ENCODE measurements around the gene HAGHL. TPM values are rescaled to one million over a fixed set of nuclear protein-coding genes. Genes with fewer than 3 reads are reported as not detected.

The HAGHL gene
- total RNA-seq, 1 donor from 2014 or later = 8.9 TPM

DNA sequence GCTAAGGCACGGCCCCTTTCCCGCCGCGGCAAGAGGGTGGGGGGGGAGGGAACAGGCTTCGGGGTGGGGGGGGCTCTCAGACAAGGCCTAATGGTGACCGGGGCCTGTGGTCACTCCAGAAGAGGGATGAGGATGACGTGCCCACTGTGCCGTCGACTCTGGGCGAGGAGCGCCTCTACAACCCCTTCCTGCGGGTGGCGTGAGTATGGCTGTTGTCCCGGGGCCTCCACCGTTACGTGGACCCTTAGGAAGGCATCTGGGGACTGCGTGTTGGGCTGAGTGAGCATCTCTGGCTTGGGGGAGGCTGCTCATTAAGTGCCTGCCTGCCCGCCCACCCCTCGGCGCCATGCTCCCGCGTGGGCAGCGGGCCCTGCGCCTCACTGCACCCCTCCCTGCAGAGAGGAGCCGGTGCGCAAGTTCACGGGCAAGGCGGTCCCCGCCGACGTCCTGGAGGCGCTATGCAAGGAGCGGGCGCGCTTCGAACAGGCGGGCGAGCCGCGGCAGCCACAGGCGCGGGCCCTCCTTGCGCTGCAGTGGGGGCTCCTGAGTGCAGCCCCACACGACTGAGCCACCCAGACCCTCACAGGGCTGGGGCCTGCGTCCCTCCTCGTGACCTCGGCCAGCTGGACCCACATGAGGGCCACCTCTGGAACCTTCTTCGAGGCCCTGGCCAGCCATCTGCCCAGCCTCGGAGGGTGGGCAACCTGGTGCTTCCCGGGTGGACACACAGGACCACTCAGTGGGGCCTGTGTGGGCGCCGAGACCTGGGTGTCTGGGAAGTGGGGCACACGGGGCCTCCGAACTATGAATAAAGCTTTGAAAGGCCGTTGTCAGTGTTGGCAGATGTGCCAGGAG, 2.2 kb downstream of the HAGHL start:
- peaks cover 8% of the 10 kb centered on the region for H3K36me3 ChIP-seq
- intact Hi-C loops (cut with DNase I) = no loop called here
- DNase-seq = peak; percentile 67
- H3K4me1 ChIP-seq = peaks cover 20% of the 10 kb centered on the region
- no peak for ATAC-seq
- H3K9me3 ChIP-seq = no peaks in the 10 kb centered on the region
- no peak overlapping the region for H3K4me3 ChIP-seq
- H3K27me3 ChIP-seq = peaks cover 16% of the 10 kb centered on the region
- TF ChIP-seq, protein P1, sequence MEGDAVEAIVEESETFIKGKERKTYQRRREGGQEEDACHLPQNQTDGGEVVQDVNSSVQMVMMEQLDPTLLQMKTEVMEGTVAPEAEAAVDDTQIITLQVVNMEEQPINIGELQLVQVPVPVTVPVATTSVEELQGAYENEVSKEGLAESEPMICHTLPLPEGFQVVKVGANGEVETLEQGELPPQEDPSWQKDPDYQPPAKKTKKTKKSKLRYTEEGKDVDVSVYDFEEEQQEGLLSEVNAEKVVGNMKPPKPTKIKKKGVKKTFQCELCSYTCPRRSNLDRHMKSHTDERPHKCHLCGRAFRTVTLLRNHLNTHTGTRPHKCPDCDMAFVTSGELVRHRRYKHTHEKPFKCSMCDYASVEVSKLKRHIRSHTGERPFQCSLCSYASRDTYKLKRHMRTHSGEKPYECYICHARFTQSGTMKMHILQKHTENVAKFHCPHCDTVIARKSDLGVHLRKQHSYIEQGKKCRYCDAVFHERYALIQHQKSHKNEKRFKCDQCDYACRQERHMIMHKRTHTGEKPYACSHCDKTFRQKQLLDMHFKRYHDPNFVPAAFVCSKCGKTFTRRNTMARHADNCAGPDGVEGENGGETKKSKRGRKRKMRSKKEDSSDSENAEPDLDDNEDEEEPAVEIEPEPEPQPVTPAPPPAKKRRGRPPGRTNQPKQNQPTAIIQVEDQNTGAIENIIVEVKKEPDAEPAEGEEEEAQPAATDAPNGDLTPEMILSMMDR (IDR thresholded peaks at IDR 0.05) = no peak
- no peak overlapping the region for H3K27ac ChIP-seq

DNA sequence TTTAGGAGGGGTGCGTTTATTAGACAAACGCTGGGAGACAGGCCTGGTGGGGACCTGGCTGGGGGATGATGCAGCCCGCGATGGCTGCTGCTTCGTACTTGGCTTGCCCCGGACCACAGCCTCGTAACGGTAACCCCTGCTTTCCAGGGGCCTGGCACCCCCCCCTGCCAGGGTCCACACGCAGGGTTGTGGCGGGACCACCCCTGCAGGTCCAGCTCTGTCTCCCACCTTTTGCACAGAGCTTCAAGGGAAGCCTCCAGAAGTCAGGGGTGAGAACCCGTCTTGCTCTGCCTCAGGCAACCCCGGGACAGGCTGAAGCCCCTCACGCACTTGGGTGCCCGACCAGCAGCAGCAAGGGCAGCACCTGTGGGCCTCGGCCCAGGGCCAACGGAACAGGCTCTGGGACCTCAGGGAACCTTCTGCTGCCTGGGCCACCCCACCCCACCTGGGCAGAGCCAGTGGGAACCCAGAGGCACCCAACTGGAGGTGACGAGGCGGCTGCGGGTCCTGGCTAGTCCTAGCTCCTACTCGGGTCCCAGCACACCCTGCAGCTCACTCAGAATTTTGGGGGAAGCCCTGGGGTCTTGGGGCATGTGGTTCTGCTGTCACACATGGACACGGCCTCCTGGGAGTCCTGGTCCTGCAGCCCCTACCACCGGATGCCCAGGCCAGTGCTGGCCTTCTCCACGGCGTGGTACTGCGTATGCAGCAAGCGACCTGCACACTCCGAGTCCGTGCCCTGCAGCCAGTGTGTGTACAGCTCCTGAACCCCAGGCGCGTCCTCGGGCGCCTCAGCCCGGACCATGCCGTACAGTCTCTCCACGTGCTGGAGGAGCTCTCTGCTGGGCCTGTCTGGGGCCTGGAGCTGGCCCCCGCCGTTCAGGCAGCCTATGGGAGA, 3.1 kb downstream of the HAGHL start:
- Histone ChIP-seq H3K27ac (no peak overlapping the region), H3K4me1 (peaks cover 20% of the 10 kb centered on the region), H3K9me3 (no peaks in the 10 kb centered on the region), H3K36me3 (peaks cover 8% of the 10 kb centered on the region), H3K27me3 (peaks cover 16% of the 10 kb centered on the region), H3K4me3 (no peak overlapping the region)
- intact Hi-C loops (cut with DNase I) = no loop called here
- DNase-seq (peak; percentile 65), ATAC-seq (no peak)
- TF ChIP-seq, protein P1 (IDR thresholded peaks at IDR 0.05) = no peak

DNA sequence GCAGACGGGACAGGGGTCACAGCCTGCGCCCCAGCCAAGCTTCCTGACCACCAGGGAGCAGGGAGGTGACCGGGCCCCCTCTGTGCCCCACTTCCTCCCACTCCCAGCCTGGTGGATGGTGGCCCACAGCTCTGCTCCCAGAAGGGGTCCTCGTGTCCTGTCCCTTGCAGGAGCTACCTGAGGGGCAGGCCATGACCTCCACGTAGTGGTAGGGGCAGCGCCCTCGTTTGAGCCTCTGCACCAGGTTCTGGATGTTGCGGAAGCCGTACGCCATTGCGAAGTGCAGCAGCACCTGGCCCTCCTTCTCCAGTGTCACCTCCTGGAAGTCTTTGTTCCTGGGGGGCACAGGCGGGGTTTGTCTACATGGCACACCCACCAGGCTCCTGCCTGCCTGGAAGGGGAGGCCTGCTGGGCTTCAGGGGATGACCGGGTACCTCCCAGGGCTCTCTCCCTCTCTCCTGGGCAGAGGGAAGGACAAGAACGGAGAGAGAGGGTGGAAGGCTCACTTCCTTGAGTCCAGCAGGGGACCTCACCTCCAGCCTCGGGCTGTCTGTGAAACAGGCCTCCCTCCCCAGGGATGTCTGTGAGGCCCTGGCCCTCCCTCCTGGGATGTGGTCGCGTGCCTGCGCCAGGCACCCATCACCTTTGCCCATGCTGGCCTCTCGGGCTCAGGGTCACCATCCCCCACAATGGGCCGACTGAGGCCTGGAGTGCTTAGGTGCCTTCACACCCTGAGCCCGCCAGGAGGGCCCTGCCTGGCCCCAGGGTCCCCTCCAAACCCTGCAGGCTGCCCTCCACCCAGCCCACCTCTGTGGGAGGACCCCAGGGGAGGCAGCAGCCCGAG, 4.0 kb downstream of the HAGHL start:
- TF ChIP-seq, protein P1 (IDR thresholded peaks at IDR 0.05) = no peak
- H3K9me3 ChIP-seq = no peaks in the 10 kb centered on the region
- H3K4me1 ChIP-seq = peaks cover 20% of the 10 kb centered on the region
- no peak overlapping the region for H3K4me3 ChIP-seq
- peaks cover 16% of the 10 kb centered on the region for H3K27me3 ChIP-seq
- peaks cover 14% of the 10 kb centered on the region for H3K36me3 ChIP-seq
- intact Hi-C loops (cut with DNase I) = no loop called here
- H3K27ac ChIP-seq = no peak overlapping the region
- DNase-seq = peak; percentile 65
- no peak for ATAC-seq

DNA sequence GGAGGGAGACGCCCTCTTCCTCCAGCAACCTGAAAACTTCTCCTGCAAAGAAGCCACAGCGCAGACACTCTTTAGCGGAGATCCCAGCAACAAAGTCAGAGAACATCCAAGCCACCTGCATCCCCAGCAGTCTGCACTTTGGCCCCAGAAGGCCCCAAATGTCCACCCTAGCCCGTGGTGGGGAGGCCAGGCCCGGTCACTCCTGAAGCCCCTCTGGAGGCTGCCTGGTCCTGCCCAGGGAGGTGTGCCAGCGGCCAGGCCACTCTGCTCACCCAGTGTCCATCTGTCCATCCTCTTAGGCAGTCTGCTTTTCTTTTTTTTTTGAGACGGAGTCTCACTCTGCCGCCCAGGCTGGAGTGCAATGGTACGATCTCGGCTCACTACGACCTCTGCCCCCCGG, 5.4 kb downstream of the HAGHL start:
- H3K4me3 ChIP-seq = no peak overlapping the region
- peaks cover 15% of the 10 kb centered on the region for H3K4me1 ChIP-seq
- no peak overlapping the region for H3K27ac ChIP-seq
- peaks cover 28% of the 10 kb centered on the region for H3K36me3 ChIP-seq
- ATAC-seq = no peak
- H3K27me3 ChIP-seq = peaks cover 8% of the 10 kb centered on the region
- TF ChIP-seq, protein P1 (IDR thresholded peaks at IDR 0.05) = no peak
- no peak for DNase-seq
- intact Hi-C loops (cut with DNase I) = no loop called here
- no peaks in the 10 kb centered on the region for H3K9me3 ChIP-seq

DNA sequence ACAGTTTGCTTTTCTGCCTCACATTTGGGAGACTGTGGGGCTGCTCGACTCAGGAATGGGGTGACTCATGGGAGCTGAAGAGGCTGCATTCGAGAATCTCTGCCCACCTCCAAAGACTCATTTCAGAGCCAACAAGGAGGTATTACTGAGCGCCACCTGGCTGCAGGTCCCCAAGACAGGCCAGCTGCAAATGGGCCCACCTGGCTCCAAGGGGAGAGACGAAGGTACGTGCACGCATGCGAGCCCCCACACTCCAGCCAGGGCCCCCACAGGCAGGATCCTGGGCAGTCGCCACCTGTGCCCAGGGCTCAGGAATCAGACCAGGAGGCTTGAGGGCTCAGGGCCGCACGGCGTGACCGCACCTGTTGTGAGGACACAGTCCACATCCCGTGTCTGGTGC, 6.0 kb downstream of the HAGHL start:
- intact Hi-C loops (cut with DNase I) = no loop called here
- Histone ChIP-seq H3K4me3 (no peak overlapping the region), H3K36me3 (peaks cover 29% of the 10 kb centered on the region), H3K27me3 (peaks cover 2% of the 10 kb centered on the region), H3K4me1 (peaks cover 9% of the 10 kb centered on the region), H3K9me3 (no peaks in the 10 kb centered on the region), H3K27ac (no peak overlapping the region)
- DNase-seq (peak; percentile 58), ATAC-seq (no peak)
- TF ChIP-seq, protein P1 (IDR thresholded peaks at IDR 0.05) = no peak

Data from upper lobe of right lung (tissue), 1 donor.